Testis (tissue), 2 donors: ENCODE results near the gene ZSCAN2.

Source experiments
- POLR2A ChIP-seq: fragments of 450-650 bp; IDR thresholded peaks from one replicate; pipeline ENCODE4 v1.6.1; 2017; ENCODE audit warnings: antibody characterized with exemption, mild to moderate bottlenecking, moderate library complexity
- TF ChIP-seq, protein P1 (sequence below), 3 experiments: fragments of 450-650 bp in 2 of 3; fragments of 200-600 bp in 1 of 3; sonication (generic) in 1 of 3; IDR thresholded peaks; one replicate each; pipeline ENCODE4 v1.5.1; 2016 to 2019; ENCODE audit warnings: antibody characterized with exemption in 3 of 3, mild to moderate bottlenecking in 2 of 3, moderate library complexity in 1 of 3

DNA sequence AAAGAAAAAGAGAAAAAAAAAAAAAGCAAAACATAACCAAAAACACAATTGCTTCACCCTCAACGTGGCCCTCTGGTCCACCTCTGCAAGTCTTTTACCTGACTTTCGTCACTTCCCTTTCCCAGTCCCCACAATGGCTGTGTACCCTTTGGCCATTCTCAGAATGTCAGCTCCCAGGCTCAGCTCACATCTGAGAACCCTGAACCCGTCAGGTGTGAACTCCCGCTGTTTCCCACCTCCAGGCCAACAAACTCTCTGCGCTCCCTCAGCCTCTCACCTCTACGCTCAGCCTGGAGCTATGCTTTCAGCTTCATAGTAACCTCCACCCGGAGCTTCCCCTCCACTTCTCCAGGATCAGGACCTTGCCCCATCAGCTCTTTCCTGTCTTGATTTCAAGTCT, 23.6 kb downstream of the ZSCAN2 start:
- TF ChIP-seq POLR2A = no peak
- TF ChIP-seq, protein P1, sequence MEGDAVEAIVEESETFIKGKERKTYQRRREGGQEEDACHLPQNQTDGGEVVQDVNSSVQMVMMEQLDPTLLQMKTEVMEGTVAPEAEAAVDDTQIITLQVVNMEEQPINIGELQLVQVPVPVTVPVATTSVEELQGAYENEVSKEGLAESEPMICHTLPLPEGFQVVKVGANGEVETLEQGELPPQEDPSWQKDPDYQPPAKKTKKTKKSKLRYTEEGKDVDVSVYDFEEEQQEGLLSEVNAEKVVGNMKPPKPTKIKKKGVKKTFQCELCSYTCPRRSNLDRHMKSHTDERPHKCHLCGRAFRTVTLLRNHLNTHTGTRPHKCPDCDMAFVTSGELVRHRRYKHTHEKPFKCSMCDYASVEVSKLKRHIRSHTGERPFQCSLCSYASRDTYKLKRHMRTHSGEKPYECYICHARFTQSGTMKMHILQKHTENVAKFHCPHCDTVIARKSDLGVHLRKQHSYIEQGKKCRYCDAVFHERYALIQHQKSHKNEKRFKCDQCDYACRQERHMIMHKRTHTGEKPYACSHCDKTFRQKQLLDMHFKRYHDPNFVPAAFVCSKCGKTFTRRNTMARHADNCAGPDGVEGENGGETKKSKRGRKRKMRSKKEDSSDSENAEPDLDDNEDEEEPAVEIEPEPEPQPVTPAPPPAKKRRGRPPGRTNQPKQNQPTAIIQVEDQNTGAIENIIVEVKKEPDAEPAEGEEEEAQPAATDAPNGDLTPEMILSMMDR (IDR thresholded peaks at IDR 0.05) = no peak
